Ascending aorta (tissue), 2 donors: ENCODE measurements around the gene ZNF524. TPM values are rescaled to one million over a fixed set of nuclear protein-coding genes. Genes with fewer than 3 reads are reported as not detected.
A peak's percentile ranks its signal among the peaks of the same experiment; 100 is the strongest.

Experiments
- DNase-seq, 2 donors: peaks; one replicate each; pipeline ENCODE4 v3.0.0-alpha.2; 2019; ENCODE audit warnings: low spot score in 2 of 2
- H3K27ac ChIP-seq, 2 donors: fragments of 200-600 bp; sonication (generic); one replicate each; pipeline ENCODE4 v1.5.1; 2016 to 2017; ENCODE audit warnings: mild to moderate bottlenecking in 1 of 2
- H3K27me3 ChIP-seq: fragments of 200-600 bp; sonication (generic); one replicate; pipeline ENCODE4 v1.5.1; 2017
- H3K36me3 ChIP-seq, 2 donors: fragments of 200-600 bp; sonication (generic); one replicate each; pipeline ENCODE4 v1.5.1; 2016
- H3K4me1 ChIP-seq, 2 donors: fragments of 200-600 bp; sonication (generic); one replicate each; pipeline ENCODE4 v1.5.1; 2016 to 2017; ENCODE audit warnings: mild to moderate bottlenecking in 1 of 2
- H3K4me3 ChIP-seq, 2 donors: fragments of 200-600 bp; sonication (generic); one replicate each; pipeline ENCODE4 v1.5.1; 2016 to 2017; ENCODE audit warnings: mild to moderate bottlenecking in 1 of 2
- H3K9me3 ChIP-seq, 2 donors: fragments of 200-600 bp; sonication (generic); one replicate each; pipeline ENCODE4 v1.5.1; 2016
- CTCF ChIP-seq, 3 experiments: fragments of 200-600 bp in 2 of 3; fragments of 450-650 bp in 1 of 3; sonication (generic) in 2 of 3; IDR thresholded peaks; one replicate each; pipeline ENCODE4 v1.5.1; 2016 to 2019; ENCODE audit warnings: antibody characterized with exemption in 3 of 3, mild to moderate bottlenecking in 1 of 3, moderate library complexity in 1 of 3
- intact Hi-C: fragments of 100-400 bp; cut with DNase I; formaldehyde crosslinking; loops from one replicate; pipeline ENCODE4 v1.15.1; 2023
- total RNA-seq: library from RNA; depleted of rRNA; stranded (reverse); fragments of >200 nt; gene quantifications from one replicate; pipeline ENCODE4 v1.1.0, GENCODE V29; 2016

The ZNF524 gene
- total RNA-seq, 1 donor from 2014 or later = 28.6 TPM

- Histone ChIP-seq H3K27me3 (no peaks in the 10 kb centered on the region), H3K4me1 (no peaks in the 10 kb centered on the region), H3K27ac (no peak overlapping the region), H3K9me3 (no peaks in the 10 kb centered on the region), H3K36me3 (peaks cover 8 to 26% of the 10 kb centered on the region in 2 donors), H3K4me3 (no peak overlapping the region)
- DNase-seq = no peak
- no peak for TF ChIP-seq CTCF (IDR thresholded peaks at IDR 0.05)
- intact Hi-C loops = no loop called here
Observed at GRCh38 chr19:55597501-55597921, 2.6 kb upstream of the ZNF524 start.

- peak overlapping the region in 1 of 2 donors; percentile 100 for H3K27ac ChIP-seq
- no peaks in the 10 kb centered on the region for H3K27me3 ChIP-seq
- no peaks in the 10 kb centered on the region for H3K4me1 ChIP-seq
- H3K4me3 ChIP-seq = no peak overlapping the region
- DNase-seq = no peak
- peaks cover 8 to 25% of the 10 kb centered on the region in 2 donors for H3K36me3 ChIP-seq
- H3K9me3 ChIP-seq = no peaks in the 10 kb centered on the region
- TF ChIP-seq CTCF (IDR thresholded peaks at IDR 0.05) = no peak
- intact Hi-C loops = loop anchor here (2.0 kb wide), 4 partner anchors 17 to 481 kb away; partner anchors contain the start of genes PPP1R12C and ZNF579
Observed at GRCh38 chr19:55598034-55598433, 2.1 kb upstream of the ZNF524 start.

- TF ChIP-seq CTCF (IDR thresholded peaks at IDR 0.05) = no peak
Observed at GRCh38 chr19:55598719-55599467, 1.2 kb upstream of the ZNF524 start.

GRCh38 chr19:55599468-55599841 is 633 bp upstream of the ZNF524 start, which contains the start of gene FIZ1:
Gene FIZ1 (minus strand): TSS chr19:55599517. CDS start chr19:55597865, 1,652 bp downstream.
- Histone ChIP-seq H3K27ac (peak within 1 kb of the TSS; percentile 99 to 100), H3K4me1 (peaks cover 2 to 3% of the 10 kb centered on the region in 2 donors), H3K4me3 (peak within 1 kb of the TSS; percentile 82 to 89), H3K36me3 (peaks cover 8 to 25% of the 10 kb centered on the region in 2 donors), H3K9me3 (no peaks in the 10 kb centered on the region), H3K27me3 (no peaks in the 10 kb centered on the region)
- DNase-seq = peak; percentile 97 to 99
- intact Hi-C loops = loop anchor here (1.0 to 2.0 kb wide), 9 partner anchors 19 to 483 kb away; partner anchors contain the start of genes ISOC2, KMT5C, PPP1R12C and ZNF579
- no peak for TF ChIP-seq CTCF (IDR thresholded peaks at IDR 0.05)

More at GRCh38 chr19:55598719-55599467, 1.2 kb upstream of the ZNF524 start:
- Histone ChIP-seq H3K9me3 (no peaks in the 10 kb centered on the region), H3K36me3 (peaks cover 8 to 25% of the 10 kb centered on the region in 2 donors), H3K4me1 (no peaks in the 10 kb centered on the region), H3K27me3 (no peaks in the 10 kb centered on the region), H3K27ac (peak overlapping the region; percentile 99 to 100), H3K4me3 (peak overlapping the region; percentile 82 to 89)
- DNase-seq = peak; percentile 77 to 97
- intact Hi-C loops = loop anchor here (1.0 to 2.0 kb wide), 9 partner anchors 18 to 482 kb away; partner anchors contain the start of genes ISOC2, KMT5C, PPP1R12C and ZNF579

- no peak for TF ChIP-seq CTCF (IDR thresholded peaks at IDR 0.05)
- DNase-seq = no peak
- H3K4me1 ChIP-seq = peaks cover 3 to 6% of the 10 kb centered on the region in 2 donors
- peak overlapping the region; percentile 99 to 100 for H3K27ac ChIP-seq
- H3K9me3 ChIP-seq = no peaks in the 10 kb centered on the region
- H3K36me3 ChIP-seq = peaks cover 3 to 14% of the 10 kb centered on the region in 2 donors
- peak overlapping the region; percentile 82 to 89 for H3K4me3 ChIP-seq
- no peaks in the 10 kb centered on the region for H3K27me3 ChIP-seq
- intact Hi-C loops = loop anchor here (10.0 kb wide), 1 partner anchor 316 kb away; the partner anchor contains the start of genes BRSK1 and HSPBP1
Observed at GRCh38 chr19:55600662-55601028, 557 bp downstream of the ZNF524 start.
